ENCODE results near the gene RPS2. TPM values are rescaled to one million over a fixed set of nuclear protein-coding genes. Genes with fewer than 3 reads are reported as not detected.

The RPS2 gene
- total and polyA plus RNA-seq, 12 donors: 691 to 3,593 (median 903) TPM

DNA sequence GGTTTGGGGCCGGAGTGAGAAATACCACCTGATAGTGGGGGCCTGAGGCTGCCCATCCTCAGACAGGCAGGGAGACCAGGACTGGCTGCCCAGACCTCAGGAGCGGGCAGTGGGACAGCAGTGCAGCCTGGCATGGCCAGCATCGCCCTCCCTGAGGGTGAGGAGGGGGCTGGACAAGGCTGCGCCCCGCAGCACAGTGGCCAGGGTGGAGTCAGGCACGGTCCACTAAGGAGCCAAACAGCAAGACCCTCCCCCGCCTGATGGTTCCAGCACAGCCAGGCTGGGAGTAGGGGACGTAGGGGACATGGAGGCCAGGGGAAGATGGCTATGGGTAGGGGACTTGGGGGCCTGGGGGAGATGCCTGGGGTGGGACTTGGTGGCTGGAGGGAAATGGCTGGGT lies 41.7 kb upstream of the RPS2 start:
- no peak for DNase-seq
- H3K4me1 ChIP-seq: peaks cover 37 to 69% (median 55%) of the 10 kb centered on the region in 9 donors
- 91 to 92% methylated on average over 8 of the region's 8 CpGs for WGBS, 2 donors

GRCh38 chr16:2005646-2006045 lies 41.0 kb upstream of the RPS2 start:
- no peak for ATAC-seq
- Histone ChIP-seq H3K4me1 (peaks cover 37 to 67% (median 54%) of the 10 kb centered on the region in 9 donors), H3K9me3 (no peaks in the 10 kb centered on the region), H3K27me3 (no peaks in the 10 kb centered on the region), H3K36me3 (peaks cover 13 to 44% (median 26%) of the 10 kb centered on the region in 9 donors), H3K27ac (no peak overlapping the region), H3K4me3 (no peak overlapping the region)
- DNase-seq: no peak
- intact Hi-C loops (cut with DNase I): loop anchor here in 1 of 10 donors (10.0 kb wide), 1 partner anchor 139 kb away; the partner anchor contains the start of gene RAB26
- 78 to 84% methylated on average over 21 of the region's 21 CpGs for WGBS, 2 donors
- peak in 1 of 9 donors; percentile 7 for TF ChIP-seq CTCF (IDR thresholded peaks at IDR 0.05)

More for the DNA sequence above, 41.7 kb upstream of the RPS2 start:
- intact Hi-C loops (cut with DNase I): loop anchor here in 1 of 10 donors (10.0 kb wide), 1 partner anchor 138 kb away; the partner anchor contains the start of gene RAB26
- TF ChIP-seq CTCF (IDR thresholded peaks at IDR 0.05): no peak
- ATAC-seq: no peak
- Histone ChIP-seq H3K36me3 (peaks cover 10 to 37% (median 21%) of the 10 kb centered on the region in 9 donors), H3K9me3 (no peaks in the 10 kb centered on the region), H3K4me3 (no peak overlapping the region), H3K27me3 (no peaks in the 10 kb centered on the region), H3K27ac (no peak overlapping the region)

- intact Hi-C loops (cut with DNase I): loop anchor here in 2 of 10 donors (5.0 to 10.0 kb wide), 2 partner anchors 137 to 140 kb away; partner anchors contain the start of gene RAB26 (in 1 of the 2)
- Histone ChIP-seq H3K4me3 (no peak overlapping the region), H3K27ac (no peak overlapping the region), H3K4me1 (peaks cover 34 to 60% (median 47%) of the 10 kb centered on the region in 9 donors), H3K9me3 (no peaks in the 10 kb centered on the region), H3K27me3 (no peaks in the 10 kb centered on the region), H3K36me3 (peaks cover 13 to 51% (median 33%) of the 10 kb centered on the region in 9 donors)
- TF ChIP-seq CTCF (IDR thresholded peaks at IDR 0.05): no peak
- no peak for ATAC-seq
- WGBS, 2 donors: 77 to 86% methylated on average over 34 of the region's 34 CpGs
- DNase-seq: no peak
Measured at GRCh38 chr16:2004795-2005517, 40.3 kb upstream of the RPS2 start.

DNA sequence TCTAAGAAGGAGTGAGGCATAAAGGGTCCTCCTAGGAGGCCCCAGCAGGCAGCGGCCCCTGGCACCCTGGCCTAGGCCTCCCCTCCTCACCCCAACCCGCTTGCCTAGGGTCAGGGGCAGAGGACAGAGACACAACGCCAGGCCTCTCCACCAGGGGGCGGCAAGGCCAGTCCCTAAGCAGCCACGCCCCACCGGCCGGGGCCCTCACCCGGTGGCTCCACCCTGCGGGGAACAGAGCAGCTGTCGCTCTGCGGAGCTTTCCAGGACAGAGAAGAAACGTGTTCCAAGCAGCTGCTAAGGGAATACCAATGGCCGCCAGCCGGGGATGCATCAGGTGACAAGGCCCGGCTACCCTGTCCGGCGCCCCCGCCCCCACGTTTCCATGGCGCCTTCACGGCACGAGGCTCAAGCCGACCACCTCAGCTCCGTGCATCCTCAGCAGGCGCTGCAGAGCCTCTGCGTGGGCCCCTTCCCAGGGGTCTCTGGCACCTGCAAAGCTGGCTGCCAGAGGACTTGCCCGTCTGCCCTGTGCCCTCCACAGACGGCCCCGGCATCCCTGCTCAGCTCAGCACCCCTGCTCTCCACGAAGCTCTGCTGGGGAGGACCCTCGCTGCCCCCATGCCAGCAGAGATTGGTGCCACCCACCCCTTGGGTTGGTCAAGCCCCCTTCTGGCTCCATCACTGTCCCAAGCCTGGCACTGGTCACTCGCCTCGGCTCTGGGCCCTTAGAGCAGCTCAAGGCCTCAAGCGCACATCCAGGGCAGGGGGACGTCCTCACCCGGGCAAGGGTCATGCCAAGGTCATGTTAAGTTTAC lies 39.4 kb upstream of the RPS2 start:
- H3K27me3 ChIP-seq: no peaks in the 10 kb centered on the region
- 28 to 31% methylated on average over 36 of the region's 36 CpGs for WGBS, 2 donors
- ATAC-seq (peak; percentile 80 to 90 (median 87)), DNase-seq (peak; percentile 89 to 90)
- peak overlapping the region in 6 of 10 donors; percentile 9 to 34 (median 22) for H3K4me3 ChIP-seq
- TF ChIP-seq CTCF (IDR thresholded peaks at IDR 0.05): peak; percentile 87 to 98 (median 97)
- H3K9me3 ChIP-seq: no peaks in the 10 kb centered on the region
- peaks cover 16 to 60% (median 42%) of the 10 kb centered on the region in 9 donors for H3K36me3 ChIP-seq
- peak overlapping the region in 4 of 10 donors; percentile 34 to 59 (median 40) for H3K27ac ChIP-seq
- intact Hi-C loops (cut with DNase I): loop anchor here in 2 of 10 donors (5.0 to 10.0 kb wide), 2 partner anchors 138 to 141 kb away; partner anchors contain the start of gene RAB26 (in 1 of the 2)
- peaks cover 34 to 59% (median 47%) of the 10 kb centered on the region in 9 donors for H3K4me1 ChIP-seq

Data from heart right ventricle (tissue), 16 donors.